Activated T-cell treated with anti-CD3 and anti-CD28 coated beads, Interleukin-2, amount 50 U/mL, for 4 hours (primary cell): ENCODE measurements around the gene CYB5D1. TPM values are rescaled to one million over a fixed set of nuclear protein-coding genes. Genes with fewer than 3 reads are reported as not detected.

Source experiments
- total RNA-seq, 3 donors: library from RNA; stranded (reverse); gene quantifications; one replicate each; pipeline ENCODE4 v1.2.1, GENCODE V29; 2021

CYB5D1 gene
- total RNA-seq, 3 donors from 2014 or later = 19.7 to 20.8 (median 20.6) TPM

Other genes starting within 250 kb of the CYB5D1 start
- gene FXR2, start 243.1 kb upstream of the CYB5D1 start, total RNA-seq = 10 to 100 TPM; 53.7 to 57.6 (median 54.2) TPM
- 10 to 100 TPM; 14.9 to 18.1 (median 16.8) TPM for gene SAT2, start 230.2 kb upstream of the CYB5D1 start, total RNA-seq
- not detected for gene SHBG, start 227.9 kb upstream of the CYB5D1 start, total RNA-seq
- under 1 TPM; 0.10 to 0.24 (median 0.13) TPM for gene ATP1B2, start 207.1 kb upstream of the CYB5D1 start, total RNA-seq
- gene TP53, start 170.5 kb upstream of the CYB5D1 start, total RNA-seq = 100 to 1,000 TPM in 1 of 3 donors, 10 to 100 TPM in 2; 93.0 to 106 (median 98.9) TPM
- 10 to 100 TPM; 27.3 to 34.9 (median 34.3) TPM for gene WRAP53, start 169.5 kb upstream of the CYB5D1 start, total RNA-seq
- gene EFNB3, start 152.8 kb upstream of the CYB5D1 start, total RNA-seq = under 1 TPM in 1 of 3 donors, not detected in 2; 0.08 TPM
- not detected for gene DNAH2, start 140.3 kb upstream of the CYB5D1 start, total RNA-seq
- 100 to 1,000 TPM; 187 to 226 (median 206) TPM for gene KDM6B, start 23.8 kb upstream of the CYB5D1 start, total RNA-seq
- 10 to 100 TPM in 1 of 3 donors, 1 to 10 TPM in 2; 8.9 to 11.1 (median 9.9) TPM for gene TMEM88, start 2.9 kb upstream of the CYB5D1 start, total RNA-seq
- gene NAA38, start 444 bp upstream of the CYB5D1 start, total RNA-seq = 10 to 100 TPM; 40.4 to 47.5 (median 41.5) TPM
- 100 to 1,000 TPM; 117 to 127 (median 123) TPM for gene CHD3, start 30.8 kb downstream of the CYB5D1 start, total RNA-seq
- gene RNF227, start 58.3 kb downstream of the CYB5D1 start, total RNA-seq = 1 to 10 TPM; 4.7 to 5.5 (median 5.0) TPM
- 10 to 100 TPM; 10.3 to 11.5 (median 11.4) TPM for gene KCNAB3, start 71.9 kb downstream of the CYB5D1 start, total RNA-seq
- 100 to 1,000 TPM; 123 to 134 (median 124) TPM for gene TRAPPC1, start 73.9 kb downstream of the CYB5D1 start, total RNA-seq
- 10 to 100 TPM; 31.8 to 37.1 (median 34.6) TPM for gene CNTROB, start 74.2 kb downstream of the CYB5D1 start, total RNA-seq
- under 1 TPM in 1 of 3 donors, not detected in 2; 0.46 TPM for gene GUCY2D, start 144.6 kb downstream of the CYB5D1 start, total RNA-seq
- under 1 TPM in 1 of 3 donors, not detected in 2; 0.14 TPM for gene ALOX15B, start 181.1 kb downstream of the CYB5D1 start, total RNA-seq
- gene ALOX12B, start 229.7 kb downstream of the CYB5D1 start, total RNA-seq = 1 to 10 TPM in 1 of 3 donors, under 1 TPM in 2; 0.81 to 1.6 (median 0.95) TPM